Measurements from ENCODE around the gene SFXN1.

- TF ChIP-seq EZH2 (IDR thresholded peaks at IDR 0.05; ENCODE audit: insufficient read depth, poor library complexity, severe bottlenecking) (no peak), EZH2phosphoT487 (IDR thresholded peaks at IDR 0.05; ENCODE audit: insufficient read depth, low read depth) (no peak)
Measured at GRCh38 chr5:175491223-175491622, 12.9 kb downstream of the SFXN1 start.
